ENCODE measurements around the gene SPIC.

DNA sequence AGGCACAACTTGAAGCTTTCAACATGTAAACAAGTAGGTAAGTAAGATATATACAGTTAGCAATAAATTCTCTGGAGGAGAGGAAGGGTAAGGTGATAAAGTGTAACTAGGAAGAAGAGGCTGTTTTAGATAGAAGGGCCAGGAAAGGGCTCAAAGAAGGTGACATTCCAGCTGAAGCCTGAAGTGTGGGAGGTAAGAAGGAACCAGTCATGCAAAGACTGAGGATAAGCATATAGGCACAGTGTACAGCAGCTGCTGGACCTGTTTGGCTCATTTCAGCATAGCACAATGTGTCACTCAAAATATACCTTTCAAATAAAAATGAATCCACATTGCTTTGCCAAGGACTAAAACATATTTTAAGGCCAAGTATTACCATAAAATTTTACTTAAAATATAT lies 39.0 kb upstream of the SPIC start:
- TF ChIP-seq, protein P1, sequence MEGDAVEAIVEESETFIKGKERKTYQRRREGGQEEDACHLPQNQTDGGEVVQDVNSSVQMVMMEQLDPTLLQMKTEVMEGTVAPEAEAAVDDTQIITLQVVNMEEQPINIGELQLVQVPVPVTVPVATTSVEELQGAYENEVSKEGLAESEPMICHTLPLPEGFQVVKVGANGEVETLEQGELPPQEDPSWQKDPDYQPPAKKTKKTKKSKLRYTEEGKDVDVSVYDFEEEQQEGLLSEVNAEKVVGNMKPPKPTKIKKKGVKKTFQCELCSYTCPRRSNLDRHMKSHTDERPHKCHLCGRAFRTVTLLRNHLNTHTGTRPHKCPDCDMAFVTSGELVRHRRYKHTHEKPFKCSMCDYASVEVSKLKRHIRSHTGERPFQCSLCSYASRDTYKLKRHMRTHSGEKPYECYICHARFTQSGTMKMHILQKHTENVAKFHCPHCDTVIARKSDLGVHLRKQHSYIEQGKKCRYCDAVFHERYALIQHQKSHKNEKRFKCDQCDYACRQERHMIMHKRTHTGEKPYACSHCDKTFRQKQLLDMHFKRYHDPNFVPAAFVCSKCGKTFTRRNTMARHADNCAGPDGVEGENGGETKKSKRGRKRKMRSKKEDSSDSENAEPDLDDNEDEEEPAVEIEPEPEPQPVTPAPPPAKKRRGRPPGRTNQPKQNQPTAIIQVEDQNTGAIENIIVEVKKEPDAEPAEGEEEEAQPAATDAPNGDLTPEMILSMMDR (conservative IDR thresholded peaks at IDR 0.05 in 1 of 2, IDR thresholded peaks at IDR 0.05 in 1 of 2; ENCODE audit: low read depth in 1 of 2, low read length in 2 of 2), result no peak
- no peak for TF ChIP-seq EZH2 (IDR thresholded peaks at IDR 0.05; ENCODE audit: low read length, missing control alignments)

Data from fibroblast of lung (primary cell).